GM23338 (cell line): ENCODE data around the gene DNAJB6. TPM values are rescaled to one million over a fixed set of nuclear protein-coding genes. Genes with fewer than 3 reads are reported as not detected.

Experiments
- ATAC-seq: fragments of 200-7000 bp; cut with Tn5 transposase; 3 replicates; pipeline ENCODE4 v1.9.1; 2020
- DNase-seq: peaks from one replicate; pipeline ENCODE4 v3.0.0-alpha.2; 2015; ENCODE audit warnings: low spot score
- H2AFZ ChIP-seq: fragments of 200-600 bp; sonication (generic); 2 replicates; pipeline ENCODE4 v1.8.0; 2016; ENCODE audit warnings: antibody characterized with exemption, mild to moderate bottlenecking, moderate library complexity
- H3F3A ChIP-seq: fragments of 200-600 bp; sonication (generic); replicated peaks from 2 replicates; pipeline ENCODE4 v1.8.0; 2017; ENCODE audit warnings: antibody characterized with exemption, mixed run types, low read depth
- H3K27ac ChIP-seq: fragments of 200-600 bp; sonication (generic); 2 replicates; pipeline ENCODE4 v1.6.1; 2016; ENCODE audit warnings: low read depth
- H3K27me3 ChIP-seq: fragments of 200-600 bp; sonication (generic); 2 replicates; pipeline ENCODE4 v1.8.0; 2016; ENCODE audit warnings: mild to moderate bottlenecking, mixed run types, moderate library complexity; ENCODE audit not compliant: insufficient read depth
- H3K36me3 ChIP-seq: fragments of 200-600 bp; sonication (generic); 2 replicates; pipeline ENCODE4 v1.8.0; 2016; ENCODE audit warnings: mild to moderate bottlenecking; ENCODE audit not compliant: insufficient read depth
- H3K4me1 ChIP-seq: fragments of 200-600 bp; sonication (generic); 2 replicates; pipeline ENCODE4 v1.8.0; 2016; ENCODE audit warnings: mild to moderate bottlenecking, moderate library complexity; ENCODE audit not compliant: insufficient read depth
- H3K4me2 ChIP-seq: fragments of 200-600 bp; sonication (generic); 2 replicates; pipeline ENCODE4 v1.7.1; 2017; ENCODE audit warnings: mixed run types
- H3K4me3 ChIP-seq: fragments of 200-600 bp; sonication (generic); 2 replicates; pipeline ENCODE4 v1.6.1; 2016; ENCODE audit warnings: mixed run types
- H3K79me2 ChIP-seq: fragments of 200-600 bp; sonication (generic); replicated peaks from 2 replicates; pipeline ENCODE4 v1.8.0; 2017; ENCODE audit warnings: mild to moderate bottlenecking; ENCODE audit not compliant: insufficient read depth
- H3K9me2 ChIP-seq: fragments of 200-600 bp; sonication (generic); 2 replicates; pipeline ENCODE4 v1.8.0; 2017; ENCODE audit not compliant: insufficient read depth
- H4K20me1 ChIP-seq: fragments of 200-600 bp; sonication (generic); replicated peaks from 2 replicates; pipeline ENCODE4 v1.8.0; 2017; ENCODE audit warnings: mild to moderate bottlenecking; ENCODE audit not compliant: insufficient read depth
- H3K27ac Mint-ChIP-seq: 2 replicates; pipeline ENCODE4 v1.8.0; 2020; ENCODE audit warnings: inconsistent platforms, mild to moderate bottlenecking, moderate library complexity, mixed read lengths
- H3K27me3 Mint-ChIP-seq: 3 replicates; pipeline ENCODE4 v1.8.0; 2022; ENCODE audit warnings: low read depth, mild to moderate bottlenecking, moderate library complexity, mixed read lengths, inconsistent platforms; ENCODE audit not compliant: insufficient read depth, poor library complexity
- H3K36me3 Mint-ChIP-seq: 3 replicates; pipeline ENCODE4 v1.8.0; 2021; ENCODE audit warnings: low read depth, mild to moderate bottlenecking, inconsistent platforms, moderate library complexity, mixed read lengths
- H3K4me1 Mint-ChIP-seq: 3 replicates; pipeline ENCODE4 v1.8.0; 2020; ENCODE audit warnings: mild to moderate bottlenecking, inconsistent platforms, mixed read lengths
- H3K4me3 Mint-ChIP-seq: 3 replicates; pipeline ENCODE4 v1.8.0; 2021; ENCODE audit warnings: moderate library complexity, mild to moderate bottlenecking, inconsistent platforms, mixed read lengths
- H3K9me3 Mint-ChIP-seq: 3 replicates; pipeline ENCODE4 v1.8.0; 2020; ENCODE audit warnings: moderate library complexity, mild to moderate bottlenecking, inconsistent platforms, mixed read lengths
- EZH2 ChIP-seq: fragments of 200-600 bp; sonication (generic); IDR thresholded peaks from one replicate; pipeline ENCODE4 v1.8.0; 2017; ENCODE audit warnings: antibody characterized with exemption, mild to moderate bottlenecking, low read depth; ENCODE audit not compliant: unreplicated experiment
- JUNB ChIP-seq: IDR thresholded peaks from one replicate; pipeline ENCODE4 v1.6.1; 2016; ENCODE audit warnings: antibody characterized with exemption; ENCODE audit not compliant: unreplicated experiment
- NANOG ChIP-seq: IDR thresholded peaks from 2 replicates; pipeline ENCODE4 v1.6.1; 2016; ENCODE audit warnings: antibody characterized with exemption, borderline replicate concordance
- POLR2AphosphoS5 ChIP-seq: IDR thresholded peaks from 2 replicates; pipeline ENCODE4 v1.6.1; 2016; ENCODE audit warnings: antibody characterized with exemption, low read depth
- STAT1 ChIP-seq: IDR thresholded peaks from one replicate; pipeline ENCODE4 v1.6.1; 2016; ENCODE audit warnings: antibody characterized with exemption; ENCODE audit not compliant: unreplicated experiment
- ZNF114 ChIP-seq: fragments of 250-450 bp; sonication (Bioruptor Pico); IDR thresholded peaks from 2 replicates; pipeline ENCODE4 v1.5.0; 2020; ENCODE audit warnings: mild to moderate bottlenecking, moderate library complexity
- ZNF331 ChIP-seq: fragments of 250-450 bp; sonication (Bioruptor Pico); IDR thresholded peaks from 2 replicates; pipeline ENCODE4 v1.5.0; 2020; ENCODE audit warnings: low read depth, mild to moderate bottlenecking, moderate library complexity
- polyA plus RNA-seq: library from polyadenylated mRNA; unstranded; fragments of >200 nt; fragmentation: Nextera tagmentation; extraction: Ambion mirVana; gene quantifications from 2 replicates; pipeline ENCODE4 v1.2.1, GENCODE V29; 2016
- total RNA-seq: library from RNA; depleted of rRNA; stranded (reverse); fragments of >200 nt; shearing (Covaris generic); gene quantifications from 2 replicates; pipeline ENCODE4 v1.2.3, GENCODE V29; 2014
- TF ChIP-seq, protein P1 (sequence below), 2 experiments: fragments of 200-600 bp in 1 of 2; sonication (generic) in 1 of 2; conservative IDR thresholded peaks; 2 replicates each; pipeline versions ENCODE4 v1.5.1 to v1.6.1; 2016 to 2017; ENCODE audit warnings: antibody characterized with exemption in 2 of 2, low read depth in 2 of 2, mild to moderate bottlenecking in 2 of 2, moderate library complexity in 1 of 2
- TF ChIP-seq, protein P2 (sequence below): fragments of 250-450 bp; sonication (Bioruptor Pico); IDR thresholded peaks from 2 replicates; pipeline ENCODE4 v1.5.0; 2020; ENCODE audit warnings: mild to moderate bottlenecking, moderate library complexity

DNAJB6 gene
- total and polyA plus RNA-seq, 2 experiments from 2014 or later: 308 to 322 TPM

DNA sequence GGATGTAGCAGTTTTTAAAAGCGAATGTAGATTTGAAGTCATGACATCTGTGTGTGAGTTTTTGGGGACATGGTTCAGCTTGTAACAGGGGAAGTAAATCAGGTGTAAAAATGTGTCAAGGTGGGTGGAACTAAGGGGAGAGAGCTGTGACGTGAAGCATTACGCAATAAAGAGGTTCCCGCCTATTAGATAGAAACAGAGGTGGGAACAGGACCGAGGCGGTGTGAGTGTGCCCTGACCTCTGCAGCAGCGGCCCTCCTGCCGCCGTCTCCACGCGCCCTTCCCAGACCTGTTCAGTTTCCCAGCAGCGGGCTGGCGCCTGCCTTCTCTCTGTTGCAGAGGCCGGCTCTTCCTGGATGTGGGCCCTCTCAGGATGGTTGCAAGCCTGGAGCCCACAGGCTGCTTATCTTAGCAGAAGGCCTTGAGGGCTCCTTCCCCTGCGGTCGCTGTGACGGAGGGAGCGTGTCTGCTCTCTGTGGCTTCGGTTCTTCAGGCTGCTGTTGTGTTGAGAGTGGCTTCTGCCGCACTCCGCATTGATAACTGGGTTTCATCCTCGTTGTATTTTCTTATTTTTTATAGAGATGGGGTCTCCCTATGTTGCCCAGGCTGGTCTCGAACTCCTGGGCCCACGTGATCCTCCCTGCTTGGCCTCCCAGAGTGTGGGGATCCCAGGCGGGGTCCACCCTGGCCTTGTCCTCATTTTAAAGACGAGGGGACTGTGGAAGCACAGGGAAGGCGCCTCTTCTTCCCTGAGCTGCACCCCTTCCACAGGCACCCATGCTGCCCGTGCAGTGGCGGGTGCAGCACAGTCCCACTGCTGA, 65.0 kb downstream of the DNAJB6 start:
- peaks cover 97% of the 10 kb centered on the region for H3K79me2 ChIP-seq
- peaks cover 65% of the 10 kb centered on the region for H3K36me3 Mint-ChIP-seq

DNA sequence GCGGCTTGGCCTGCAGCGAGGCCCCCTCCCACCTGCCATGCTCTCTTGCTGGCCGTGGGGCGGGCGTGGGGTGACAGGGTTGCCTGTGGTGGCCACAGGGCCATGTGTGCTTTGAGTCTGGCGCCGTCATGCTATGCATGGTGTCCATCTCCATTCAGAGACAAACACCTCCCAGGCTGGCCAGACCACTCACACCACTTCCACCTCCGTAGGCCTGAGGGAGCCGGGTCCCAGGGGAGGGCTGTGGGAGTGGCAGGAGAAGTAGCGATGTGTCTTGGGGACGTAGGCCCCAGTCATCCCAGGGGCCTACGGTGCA, 65.5 kb downstream of the DNAJB6 start:
- H3K27ac Mint-ChIP-seq: no peak overlapping the region
- Histone ChIP-seq H3K9me2 (no peaks in the 10 kb centered on the region), H3F3A (peaks cover 55% of the 10 kb centered on the region), H3K36me3 (peaks cover 4% of the 10 kb centered on the region; the same call in 1 of the 2 replicates), H4K20me1 (peaks cover 54% of the 10 kb centered on the region), H3K27ac (0 out of 2 replicates have a peak overlapping the region, but pooled peaks have one; percentile 69), H3K4me3 (no peak overlapping the region), H3K4me1 (peaks cover 10% of the 10 kb centered on the region; the same call in 1 of the 2 replicates), H3K79me2 (peaks cover 97% of the 10 kb centered on the region), H2AFZ (no peak overlapping the region), H3K27me3 (no peaks in the 10 kb centered on the region), H3K4me2 (no peak overlapping the region)
- peaks cover 20% of the 10 kb centered on the region for H3K27me3 Mint-ChIP-seq
- H3K36me3 Mint-ChIP-seq: peaks cover 69% of the 10 kb centered on the region
- DNase-seq (no peak), ATAC-seq (no peak)
- no peak overlapping the region for H3K4me3 Mint-ChIP-seq
- H3K4me1 Mint-ChIP-seq: peaks cover 17% of the 10 kb centered on the region
- TF ChIP-seq, protein P1, sequence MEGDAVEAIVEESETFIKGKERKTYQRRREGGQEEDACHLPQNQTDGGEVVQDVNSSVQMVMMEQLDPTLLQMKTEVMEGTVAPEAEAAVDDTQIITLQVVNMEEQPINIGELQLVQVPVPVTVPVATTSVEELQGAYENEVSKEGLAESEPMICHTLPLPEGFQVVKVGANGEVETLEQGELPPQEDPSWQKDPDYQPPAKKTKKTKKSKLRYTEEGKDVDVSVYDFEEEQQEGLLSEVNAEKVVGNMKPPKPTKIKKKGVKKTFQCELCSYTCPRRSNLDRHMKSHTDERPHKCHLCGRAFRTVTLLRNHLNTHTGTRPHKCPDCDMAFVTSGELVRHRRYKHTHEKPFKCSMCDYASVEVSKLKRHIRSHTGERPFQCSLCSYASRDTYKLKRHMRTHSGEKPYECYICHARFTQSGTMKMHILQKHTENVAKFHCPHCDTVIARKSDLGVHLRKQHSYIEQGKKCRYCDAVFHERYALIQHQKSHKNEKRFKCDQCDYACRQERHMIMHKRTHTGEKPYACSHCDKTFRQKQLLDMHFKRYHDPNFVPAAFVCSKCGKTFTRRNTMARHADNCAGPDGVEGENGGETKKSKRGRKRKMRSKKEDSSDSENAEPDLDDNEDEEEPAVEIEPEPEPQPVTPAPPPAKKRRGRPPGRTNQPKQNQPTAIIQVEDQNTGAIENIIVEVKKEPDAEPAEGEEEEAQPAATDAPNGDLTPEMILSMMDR (conservative IDR thresholded peaks at IDR 0.05; ENCODE audit: low read depth in 2 of 2): no peak
- TF ChIP-seq ZNF114: no peak
- TF ChIP-seq, protein P2, sequence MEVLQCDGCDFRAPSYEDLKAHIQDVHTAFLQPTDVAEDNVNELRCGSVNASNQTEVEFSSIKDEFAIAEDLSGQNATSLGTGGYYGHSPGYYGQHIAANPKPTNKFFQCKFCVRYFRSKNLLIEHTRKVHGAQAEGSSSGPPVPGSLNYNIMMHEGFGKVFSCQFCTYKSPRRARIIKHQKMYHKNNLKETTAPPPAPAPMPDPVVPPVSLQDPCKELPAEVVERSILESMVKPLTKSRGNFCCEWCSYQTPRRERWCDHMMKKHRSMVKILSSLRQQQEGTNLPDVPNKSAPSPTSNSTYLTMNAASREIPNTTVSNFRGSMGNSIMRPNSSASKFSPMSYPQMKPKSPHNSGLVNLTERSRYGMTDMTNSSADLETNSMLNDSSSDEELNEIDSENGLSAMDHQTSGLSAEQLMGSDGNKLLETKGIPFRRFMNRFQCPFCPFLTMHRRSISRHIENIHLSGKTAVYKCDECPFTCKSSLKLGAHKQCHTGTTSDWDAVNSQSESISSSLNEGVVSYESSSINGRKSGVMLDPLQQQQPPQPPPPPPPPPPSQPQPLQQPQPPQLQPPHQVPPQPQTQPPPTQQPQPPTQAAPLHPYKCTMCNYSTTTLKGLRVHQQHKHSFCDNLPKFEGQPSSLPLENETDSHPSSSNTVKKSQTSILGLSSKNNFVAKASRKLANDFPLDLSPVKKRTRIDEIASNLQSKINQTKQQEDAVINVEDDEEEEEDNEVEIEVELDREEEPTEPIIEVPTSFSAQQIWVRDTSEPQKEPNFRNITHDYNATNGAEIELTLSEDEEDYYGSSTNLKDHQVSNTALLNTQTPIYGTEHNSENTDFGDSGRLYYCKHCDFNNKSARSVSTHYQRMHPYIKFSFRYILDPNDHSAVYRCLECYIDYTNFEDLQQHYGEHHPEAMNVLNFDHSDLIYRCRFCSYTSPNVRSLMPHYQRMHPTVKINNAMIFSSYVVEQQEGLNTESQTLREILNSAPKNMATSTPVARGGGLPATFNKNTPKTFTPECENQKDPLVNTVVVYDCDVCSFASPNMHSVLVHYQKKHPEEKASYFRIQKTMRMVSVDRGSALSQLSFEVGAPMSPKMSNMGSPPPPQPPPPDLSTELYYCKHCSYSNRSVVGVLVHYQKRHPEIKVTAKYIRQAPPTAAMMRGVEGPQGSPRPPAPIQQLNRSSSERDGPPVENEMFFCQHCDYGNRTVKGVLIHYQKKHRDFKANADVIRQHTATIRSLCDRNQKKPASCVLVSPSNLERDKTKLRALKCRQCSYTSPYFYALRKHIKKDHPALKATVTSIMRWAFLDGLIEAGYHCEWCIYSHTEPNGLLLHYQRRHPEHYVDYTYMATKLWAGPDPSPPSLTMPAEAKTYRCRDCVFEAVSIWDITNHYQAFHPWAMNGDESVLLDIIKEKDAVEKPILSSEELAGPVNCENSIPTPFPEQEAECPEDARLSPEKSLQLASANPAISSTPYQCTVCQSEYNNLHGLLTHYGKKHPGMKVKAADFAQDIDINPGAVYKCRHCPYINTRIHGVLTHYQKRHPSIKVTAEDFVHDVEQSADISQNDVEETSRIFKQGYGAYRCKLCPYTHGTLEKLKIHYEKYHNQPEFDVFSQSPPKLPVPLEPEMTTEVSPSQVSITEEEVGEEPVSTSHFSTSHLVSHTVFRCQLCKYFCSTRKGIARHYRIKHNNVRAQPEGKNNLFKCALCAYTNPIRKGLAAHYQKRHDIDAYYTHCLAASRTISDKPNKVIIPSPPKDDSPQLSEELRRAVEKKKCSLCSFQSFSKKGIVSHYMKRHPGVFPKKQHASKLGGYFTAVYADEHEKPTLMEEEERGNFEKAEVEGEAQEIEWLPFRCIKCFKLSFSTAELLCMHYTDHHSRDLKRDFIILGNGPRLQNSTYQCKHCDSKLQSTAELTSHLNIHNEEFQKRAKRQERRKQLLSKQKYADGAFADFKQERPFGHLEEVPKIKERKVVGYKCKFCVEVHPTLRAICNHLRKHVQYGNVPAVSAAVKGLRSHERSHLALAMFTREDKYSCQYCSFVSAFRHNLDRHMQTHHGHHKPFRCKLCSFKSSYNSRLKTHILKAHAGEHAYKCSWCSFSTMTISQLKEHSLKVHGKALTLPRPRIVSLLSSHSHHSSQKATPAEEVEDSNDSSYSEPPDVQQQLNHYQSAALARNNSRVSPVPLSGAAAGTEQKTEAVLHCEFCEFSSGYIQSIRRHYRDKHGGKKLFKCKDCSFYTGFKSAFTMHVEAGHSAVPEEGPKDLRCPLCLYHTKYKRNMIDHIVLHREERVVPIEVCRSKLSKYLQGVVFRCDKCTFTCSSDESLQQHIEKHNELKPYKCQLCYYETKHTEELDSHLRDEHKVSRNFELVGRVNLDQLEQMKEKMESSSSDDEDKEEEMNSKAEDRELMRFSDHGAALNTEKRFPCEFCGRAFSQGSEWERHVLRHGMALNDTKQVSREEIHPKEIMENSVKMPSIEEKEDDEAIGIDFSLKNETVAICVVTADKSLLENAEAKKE (CRISPR knock-in tag): no peak
- TF ChIP-seq POLR2AphosphoS5: no peak
- TF ChIP-seq NANOG: no peak
- no peak for TF ChIP-seq STAT1
- no peak for TF ChIP-seq EZH2
- no peaks in the 10 kb centered on the region; the same call in 2 of the 3 replicates for H3K9me3 Mint-ChIP-seq

More for the DNA sequence above, 65.0 kb downstream of the DNAJB6 start:
- peaks cover 50% of the 10 kb centered on the region for H4K20me1 ChIP-seq
- ATAC-seq (no peak), DNase-seq (no peak)
- peaks cover 11% of the 10 kb centered on the region; the same call in 1 of the 2 replicates for H3K4me1 ChIP-seq
- peaks cover 4% of the 10 kb centered on the region; the same call in 1 of the 2 replicates for H3K36me3 ChIP-seq
- peaks cover 55% of the 10 kb centered on the region for H3F3A ChIP-seq
- no peaks in the 10 kb centered on the region for H3K27me3 ChIP-seq
- Mint-ChIP-seq H3K4me1 (peaks cover 17% of the 10 kb centered on the region), H3K27me3 (peaks cover 22% of the 10 kb centered on the region), H3K4me3 (no peak overlapping the region), H3K9me3 (no peaks in the 10 kb centered on the region; the same call in 2 of the 3 replicates), H3K27ac (peak overlapping the region; percentile 1; the same call in 1 of the 2 replicates)
- no peak overlapping the region for H2AFZ ChIP-seq
- no peak overlapping the region for H3K4me3 ChIP-seq
- no peak for TF ChIP-seq ZNF331
- no peak for TF ChIP-seq JUNB
- no peak for TF ChIP-seq POLR2AphosphoS5
- TF ChIP-seq EZH2: no peak
- H3K27ac ChIP-seq: 0 out of 2 replicates have a peak overlapping the region, but pooled peaks have one; percentile 69
- H3K4me2 ChIP-seq: no peak overlapping the region
- no peaks in the 10 kb centered on the region for H3K9me2 ChIP-seq
